Fibroblast of upper back skin (primary cell): ENCODE measurements around the gene ADD3.
"Not testable (repeated sequence)": the region's sequence is repeated elsewhere in the genome, so short reads cannot be mapped to it uniquely, and the experiment has no call there.

Source experiments
- DNase-seq: peaks from one replicate; pipeline ENCODE4 v3.0.0-alpha.2; 2013

ADD3 gene

GRCh38 chr10:110036640-110037039 is 28.9 kb downstream of the ADD3 start:
- no peak for DNase-seq

- DNase-seq = no peak
Observed at GRCh38 chr10:110039254-110039653, 31.5 kb downstream of the ADD3 start.

GRCh38 chr10:110040108-110040507 is 32.3 kb downstream of the ADD3 start:
- DNase-seq = no peak

GRCh38 chr10:110040767-110041478 is 33.1 kb downstream of the ADD3 start:
- DNase-seq = peak; percentile 57

- no peak for DNase-seq
Observed at GRCh38 chr10:110041479-110041829, 33.7 kb downstream of the ADD3 start.

GRCh38 chr10:110042181-110042580 is 34.4 kb downstream of the ADD3 start:
- peak; percentile 33 for DNase-seq

- DNase-seq = no peak
Observed at GRCh38 chr10:110042891-110043290, 35.1 kb downstream of the ADD3 start.

GRCh38 chr10:110044681-110045080 is 36.9 kb downstream of the ADD3 start:
- DNase-seq = peak; percentile 42

GRCh38 chr10:110045772-110046171 is 38.0 kb downstream of the ADD3 start:
- DNase-seq = no peak

GRCh38 chr10:110048145-110048544 is 40.4 kb downstream of the ADD3 start:
- DNase-seq = not testable (repeated sequence)

- no peak for DNase-seq
Observed at GRCh38 chr10:110048781-110049180, 41.0 kb downstream of the ADD3 start.

GRCh38 chr10:110049889-110050591 is 42.3 kb downstream of the ADD3 start:
- not testable (repeated sequence) for DNase-seq

GRCh38 chr10:110051487-110051886 is 43.7 kb downstream of the ADD3 start:
- no peak for DNase-seq

- no peak for DNase-seq
Observed at GRCh38 chr10:110052916-110053315, 45.1 kb downstream of the ADD3 start.

GRCh38 chr10:110056822-110057221 is 49.0 kb downstream of the ADD3 start:
- peak; percentile 85 for DNase-seq

- DNase-seq = peak; percentile 62
Observed at GRCh38 chr10:110057456-110057855, 49.7 kb downstream of the ADD3 start.

- no peak for DNase-seq
Observed at GRCh38 chr10:110058212-110058611, 50.4 kb downstream of the ADD3 start.

- no peak for DNase-seq
Observed at GRCh38 chr10:110059925-110060324, 52.1 kb downstream of the ADD3 start.

- DNase-seq = no peak
Observed at GRCh38 chr10:110061687-110062086, 53.9 kb downstream of the ADD3 start.

- no peak for DNase-seq
Observed at GRCh38 chr10:110065269-110065668, 57.5 kb downstream of the ADD3 start.

- DNase-seq = no peak
Observed at GRCh38 chr10:110067960-110068770, 60.4 kb downstream of the ADD3 start.

- DNase-seq = no peak
Observed at GRCh38 chr10:110068780-110069179, 61.0 kb downstream of the ADD3 start.

- DNase-seq = no peak
Observed at GRCh38 chr10:110069502-110069982, 61.8 kb downstream of the ADD3 start.

GRCh38 chr10:110073896-110074295 is 66.1 kb downstream of the ADD3 start:
- DNase-seq = peak; percentile 55
